Hippocampal formation (tissue), 2 donors: ENCODE data around the gene HS6ST1.

ENCODE experiments used
- DNase-seq, 2 donors: peaks; one replicate each; lab custom pipeline; 2025; lab: John Stamatoyannopoulos, UW

HS6ST1 gene

DNA sequence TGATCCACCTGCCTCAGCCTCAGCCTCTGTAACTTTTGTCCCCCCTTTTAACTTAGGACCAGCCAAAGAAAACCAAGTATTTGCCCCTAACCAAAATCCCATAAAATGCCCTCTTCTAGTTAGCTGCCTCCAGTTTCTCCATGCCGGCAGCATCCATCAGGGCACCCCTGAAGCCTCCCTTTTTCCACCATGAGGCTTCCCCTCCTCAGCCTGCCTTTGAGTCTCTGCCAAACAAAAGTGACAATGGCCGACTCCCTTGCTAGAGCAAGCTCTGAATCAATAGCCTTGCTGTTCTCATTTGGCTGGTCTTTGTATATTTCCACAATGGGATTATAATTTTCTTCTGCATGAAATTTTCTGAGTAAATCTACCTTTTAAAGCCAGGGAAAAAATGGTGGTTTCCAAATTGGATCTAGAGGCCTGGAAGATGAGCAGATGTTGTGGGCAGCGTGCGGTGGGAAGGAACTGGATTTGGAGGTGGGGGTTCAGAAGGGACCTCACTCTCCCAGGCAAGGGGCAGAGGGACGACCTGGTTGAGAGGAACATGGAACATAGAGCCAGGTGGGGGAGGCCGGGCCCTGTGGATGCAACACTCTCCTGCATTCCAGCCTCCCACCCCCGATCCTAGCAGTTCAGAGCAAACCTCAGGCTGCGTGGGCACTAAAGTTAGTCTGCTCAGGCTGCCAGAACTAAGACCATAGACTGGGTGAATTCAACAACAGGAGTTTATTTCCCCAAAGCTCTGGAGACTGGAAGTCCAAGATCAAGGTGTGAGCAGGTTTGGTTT, 80.6 kb downstream of the HS6ST1 start:
- peak; percentile 49 to 69 for DNase-seq

DNA sequence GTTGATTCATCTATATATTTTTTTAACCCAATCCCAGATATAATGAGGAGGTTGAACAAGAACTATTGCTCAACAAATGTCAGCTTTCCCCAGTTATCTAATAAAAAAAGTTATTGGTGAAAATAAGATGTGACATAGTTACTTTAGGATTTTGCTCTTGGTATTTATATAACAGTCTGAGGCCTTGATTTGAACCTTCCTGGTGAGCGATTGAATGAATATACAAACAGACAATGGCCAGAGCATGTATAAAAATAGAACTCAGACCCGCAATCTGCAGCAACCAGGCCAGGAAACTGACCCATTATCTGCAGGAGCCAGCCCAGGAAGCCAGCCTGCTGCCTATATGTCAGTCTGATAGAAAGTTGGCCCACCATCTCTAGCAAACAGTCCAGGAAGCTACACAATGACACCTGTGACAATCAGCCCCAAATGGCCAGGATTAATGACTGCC, 81.6 kb downstream of the HS6ST1 start:
- DNase-seq = no peak

DNA sequence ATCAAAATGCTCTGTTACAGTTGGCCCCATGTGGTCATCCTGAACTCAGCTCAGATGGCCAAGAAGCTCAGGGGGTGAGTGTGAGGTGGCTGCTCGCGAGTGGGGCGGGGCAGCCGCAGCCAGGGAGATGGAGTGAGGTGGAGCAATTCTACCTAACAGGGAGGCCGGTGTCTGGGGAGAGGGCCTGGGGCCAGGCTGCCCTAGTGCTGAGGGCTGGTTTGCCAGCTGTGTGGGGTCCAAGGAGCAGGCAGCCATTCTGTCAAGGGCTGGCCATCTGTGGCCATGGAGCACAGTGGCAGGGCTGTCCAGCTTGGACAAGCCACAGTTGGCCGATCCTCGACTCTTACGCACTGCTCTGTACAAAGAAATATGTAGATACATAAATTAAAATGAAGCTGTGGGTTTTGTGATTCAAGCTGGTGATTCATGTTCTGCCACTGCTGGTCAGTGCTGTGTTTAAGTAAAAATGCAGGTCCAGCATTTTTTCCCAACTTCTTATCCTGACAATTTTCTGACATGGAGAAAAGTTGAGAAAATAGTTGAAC, 82.1 kb downstream of the HS6ST1 start:
- DNase-seq = no peak

DNA sequence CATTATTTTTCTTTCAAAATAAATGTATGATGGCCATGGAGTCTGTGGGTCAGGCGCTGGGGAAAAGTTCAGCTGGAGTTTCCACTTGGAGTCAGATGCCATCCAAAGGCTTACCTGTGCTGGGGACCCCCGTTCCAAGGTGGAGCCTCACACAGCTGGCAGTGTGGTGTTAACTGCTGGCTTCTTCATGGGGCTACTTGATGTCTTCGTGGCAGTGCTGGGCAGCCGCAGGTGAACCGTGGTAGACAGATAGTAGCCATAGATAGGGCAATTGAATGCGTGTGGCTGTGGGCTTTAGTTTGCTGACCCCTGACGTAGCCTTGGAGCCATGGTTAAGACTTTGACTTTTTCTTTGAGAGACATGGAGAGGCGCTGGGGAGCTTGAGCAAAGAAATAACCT, 83.1 kb downstream of the HS6ST1 start:
- no peak for DNase-seq

DNA sequence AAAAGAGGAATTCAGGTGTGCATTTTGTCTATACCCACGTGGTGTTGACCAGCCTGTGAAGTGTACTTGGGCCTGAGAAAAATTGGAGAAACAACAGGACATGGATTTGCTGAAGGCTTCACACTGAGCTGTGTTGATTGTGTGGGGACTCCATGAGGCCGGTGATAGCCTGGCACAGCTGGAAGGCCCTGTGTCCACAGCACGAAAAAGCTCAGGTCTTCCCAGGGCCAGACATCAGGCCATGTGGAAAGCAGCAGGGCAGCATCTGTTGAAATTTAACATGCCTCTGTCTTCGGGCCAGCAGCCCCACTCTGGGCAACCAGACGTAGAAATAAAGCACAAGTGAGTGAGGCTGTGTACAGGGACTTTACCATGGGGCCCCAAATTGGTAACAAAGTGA, 84.1 kb downstream of the HS6ST1 start:
- DNase-seq = no peak

DNA sequence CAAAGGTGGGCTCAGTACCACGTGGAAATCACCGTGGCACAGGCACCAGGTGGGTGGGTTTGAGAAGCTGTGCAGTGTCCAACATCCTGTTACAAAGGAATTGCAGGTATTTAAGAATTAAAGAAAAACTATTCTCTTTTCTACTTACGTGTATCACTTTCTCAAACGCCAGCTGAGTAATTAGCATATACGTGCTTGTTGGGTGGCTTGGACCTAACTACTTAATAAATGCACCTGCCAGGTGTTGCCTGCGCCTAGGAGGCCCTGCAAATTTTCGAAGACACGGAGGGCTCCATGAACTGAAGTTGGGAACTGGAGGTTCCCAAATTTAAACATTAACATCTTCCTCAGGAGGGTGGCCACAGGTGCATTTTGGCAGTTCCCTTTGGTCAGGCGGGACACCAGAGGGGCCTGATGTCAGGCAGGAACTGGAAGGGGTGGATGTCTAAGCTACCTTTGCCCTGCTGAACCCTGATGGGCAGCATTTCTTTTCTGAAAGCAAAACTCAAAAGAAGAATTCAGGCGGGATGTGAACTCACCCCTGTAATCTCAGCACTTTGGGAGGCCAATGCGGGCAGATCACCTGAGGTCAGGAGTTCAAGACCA, 84.8 kb downstream of the HS6ST1 start:
- DNase-seq = no peak

DNA sequence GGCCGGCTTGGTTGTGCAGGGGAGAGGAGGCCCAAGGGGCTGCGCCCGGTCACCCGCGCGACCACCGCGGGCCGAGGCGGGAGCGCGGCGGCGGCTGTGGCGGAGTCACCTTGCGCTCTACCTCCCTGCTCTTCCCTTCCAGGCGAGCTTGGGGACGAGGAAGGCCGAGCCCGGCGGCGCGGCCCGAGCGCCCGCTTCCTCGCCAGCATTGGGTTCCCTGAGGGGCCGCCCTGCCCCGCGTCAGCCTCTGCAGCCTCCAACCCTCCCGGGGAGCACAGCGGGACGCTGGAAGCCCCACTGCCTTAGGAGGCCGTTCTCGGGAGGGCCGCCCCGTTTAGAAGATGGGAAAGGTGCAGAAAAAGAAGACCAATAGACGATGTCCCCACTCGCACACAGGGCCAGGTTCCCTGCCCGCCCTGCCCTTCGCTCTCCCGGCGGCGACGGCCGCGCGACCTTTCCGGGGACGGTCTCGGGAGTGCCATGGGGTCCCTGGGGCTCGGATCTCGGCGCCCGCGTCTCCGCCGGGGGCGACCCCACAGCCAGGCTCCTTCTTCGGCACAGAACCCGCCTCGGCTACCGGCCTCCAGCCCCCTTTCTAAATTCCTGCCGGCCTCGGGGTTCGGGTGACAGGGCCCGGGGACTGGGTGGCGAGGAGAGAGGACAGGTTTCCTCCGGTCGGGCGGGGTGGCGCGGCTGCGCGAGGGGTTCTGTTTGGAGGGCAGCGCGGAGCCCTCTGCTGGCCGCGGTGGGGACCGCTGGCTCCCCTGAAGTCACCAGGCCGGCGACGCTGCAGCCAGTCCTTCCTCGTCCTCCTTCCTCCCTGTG, 85.5 kb downstream of the HS6ST1 start:
- peak; percentile 78 to 82 for DNase-seq

DNA sequence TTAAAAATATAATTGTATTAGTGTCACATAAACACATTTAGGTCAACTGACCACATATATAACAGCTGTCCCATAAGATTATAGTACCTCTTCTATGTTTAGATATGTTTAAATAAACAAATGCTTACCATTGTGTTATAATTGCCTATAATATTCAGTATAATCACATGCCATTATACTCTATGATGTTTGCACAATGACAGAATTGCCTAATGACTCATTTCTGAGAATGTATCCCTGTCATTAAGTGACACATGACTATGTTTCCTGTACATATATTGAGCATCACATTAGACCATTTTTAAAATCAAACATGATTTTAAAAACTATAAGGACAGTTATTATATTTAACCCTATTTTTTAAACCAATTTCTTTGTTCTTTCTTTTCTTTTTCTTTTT, 89.8 kb downstream of the HS6ST1 start:
- DNase-seq = no peak

DNA sequence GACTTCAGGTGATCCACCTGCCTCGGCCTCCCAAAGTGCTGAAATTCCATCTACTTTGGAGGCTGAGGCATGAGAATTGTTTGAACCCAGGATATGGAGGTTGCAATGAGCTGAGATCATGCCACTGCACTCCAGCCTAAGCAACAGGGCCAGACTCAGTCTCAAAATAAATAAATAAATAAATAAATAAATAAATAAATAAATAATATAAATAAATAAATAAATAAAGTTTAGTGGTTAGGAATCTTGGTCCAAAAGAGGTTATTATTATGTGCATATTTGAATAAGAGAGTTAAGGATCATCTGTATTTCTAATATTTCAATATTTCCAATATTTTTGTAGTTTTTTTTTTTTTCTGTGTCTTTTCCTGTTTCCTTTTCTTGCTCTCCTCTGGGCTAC, 90.8 kb downstream of the HS6ST1 start:
- no peak for DNase-seq

DNA sequence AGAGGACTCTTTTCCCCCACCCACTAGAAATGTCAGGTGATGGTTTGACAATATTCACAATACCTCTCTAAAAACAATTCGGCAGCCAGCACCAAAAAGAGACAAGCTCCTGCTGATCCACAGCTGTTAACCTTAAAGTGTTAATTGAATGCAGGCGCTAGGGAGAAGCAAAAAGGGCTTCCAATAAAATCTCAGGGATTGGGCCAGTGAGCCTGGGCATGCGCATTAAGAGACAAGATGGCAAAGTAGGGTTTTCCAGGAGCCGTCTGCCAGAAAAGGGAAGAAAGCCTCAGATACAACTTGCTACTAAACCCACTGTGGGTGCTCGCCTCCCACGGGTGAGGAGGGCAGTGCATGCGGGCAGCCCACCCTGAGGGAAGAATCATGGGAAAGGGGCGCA, 98.8 kb downstream of the HS6ST1 start:
- DNase-seq = no peak

DNA sequence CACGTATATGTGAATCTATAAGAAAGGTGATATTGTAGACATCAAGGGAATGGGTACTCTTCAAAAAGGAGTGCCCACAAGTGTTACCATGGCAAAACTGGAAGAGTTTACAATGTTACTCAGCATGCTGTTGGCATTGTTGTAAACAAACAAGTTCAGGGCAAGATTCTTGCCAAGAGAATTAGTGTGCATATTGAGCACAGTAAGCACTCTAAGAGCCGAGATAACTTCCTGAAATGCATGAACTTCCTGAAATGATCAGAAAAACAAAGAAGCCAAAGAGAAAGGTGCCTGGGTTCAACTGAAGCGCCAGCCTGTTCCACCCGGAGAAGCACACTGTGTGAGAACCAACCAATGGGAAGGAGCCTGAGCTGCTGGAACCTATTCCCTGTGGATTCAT, 101.0 kb downstream of the HS6ST1 start:
- no peak for DNase-seq

DNA sequence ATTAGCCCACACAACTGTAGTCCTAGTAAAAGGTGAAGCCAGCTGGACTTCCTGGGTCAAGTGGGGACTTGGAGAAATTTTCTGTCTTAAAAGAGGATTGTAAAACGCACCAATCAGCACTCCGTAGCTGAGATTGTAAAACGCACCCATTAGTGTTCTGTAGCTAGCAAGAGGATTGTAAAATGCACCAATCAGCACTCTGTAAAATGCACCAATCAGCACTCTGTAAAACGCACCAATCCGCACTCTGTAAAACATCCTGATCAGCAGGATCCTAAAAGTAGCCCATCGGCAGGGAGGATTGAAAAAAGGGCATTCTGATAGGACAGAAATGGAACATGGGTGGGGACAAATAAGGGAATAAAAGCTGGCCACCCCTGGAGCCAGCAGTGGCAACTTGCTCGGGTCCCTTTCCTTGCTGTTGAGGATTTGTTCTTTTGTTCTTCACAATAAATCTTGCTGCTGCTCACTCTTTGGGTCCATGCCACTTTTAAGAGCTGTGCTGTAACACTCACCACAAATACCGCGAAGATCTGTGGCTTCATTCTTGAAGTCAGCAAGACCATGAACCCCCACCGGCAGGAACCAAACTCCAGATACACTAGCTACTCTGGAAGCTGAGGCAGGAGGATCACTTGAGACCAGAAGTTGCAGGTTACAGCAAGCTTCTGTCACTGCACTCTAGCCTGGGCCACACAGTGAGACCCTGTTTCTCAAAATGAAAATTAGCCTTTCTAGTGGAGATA, 102.6 kb downstream of the HS6ST1 start:
- DNase-seq = no peak
